Ishikawa (cell line): ENCODE results near the gene SOST.

ENCODE experiments used
- CEBPB ChIP-seq: IDR thresholded peaks from 2 replicates; pipeline ENCODE4 v1.6.1; 2012
- FOXM1 ChIP-seq: IDR thresholded peaks from 2 replicates; pipeline ENCODE4 v1.6.1; 2012; ENCODE audit warnings: low read depth, borderline replicate concordance
- RAD21 ChIP-seq: IDR thresholded peaks from 2 replicates; pipeline ENCODE4 v1.6.1; 2012; ENCODE audit warnings: low read depth
- TCF12 ChIP-seq: IDR thresholded peaks from 2 replicates; pipeline ENCODE4 v1.6.1; 2012; ENCODE audit warnings: low read depth
- TEAD4 ChIP-seq: IDR thresholded peaks from 2 replicates; pipeline ENCODE4 v1.6.1; 2012
- USF1 ChIP-seq: IDR thresholded peaks from 2 replicates; pipeline ENCODE4 v1.6.1; 2012
- YY1 ChIP-seq: IDR thresholded peaks from 2 replicates; pipeline ENCODE4 v1.6.1; 2012; ENCODE audit warnings: low read depth
- ZBTB7A ChIP-seq: IDR thresholded peaks from 2 replicates; pipeline ENCODE4 v1.6.1; 2012; ENCODE audit warnings: low read depth

The SOST gene

GRCh38 chr17:43707184-43707583, 51.4 kb downstream of the SOST start:
- no peak for TF ChIP-seq USF1
- TF ChIP-seq ZBTB7A = no peak
- TF ChIP-seq TEAD4 = no peak
- no peak for TF ChIP-seq CEBPB
- TF ChIP-seq YY1 = no peak

GRCh38 chr17:43706235-43706634, 52.4 kb downstream of the SOST start:
- TF ChIP-seq TEAD4 = no peak
- TF ChIP-seq TCF12 = no peak
- no peak for TF ChIP-seq FOXM1
- TF ChIP-seq YY1 = no peak
- no peak for TF ChIP-seq RAD21
